Spleen (tissue), 11 donors: ENCODE measurements around the gene FGFR2. TPM values are rescaled to one million over a fixed set of nuclear protein-coding genes. Genes with fewer than 3 reads are reported as not detected.

ENCODE experiments used
- DNase-seq: peaks from one replicate; pipeline ENCODE4 v3.0.0-alpha.2; 2020
- H3K27ac ChIP-seq, 8 donors: fragments of 200-600 bp; sonication (generic) in 7 of 8; 1 replicate in 4 of 8; 2 replicates in 4 of 8; pipeline versions ENCODE4 v1.5.0 to v1.8.0; 2016 to 2021; ENCODE audit warnings: inconsistent platforms in 4 of 8, mild to moderate bottlenecking in 4 of 8, moderate library complexity in 1 of 8
- H3K27me3 ChIP-seq, 7 donors: fragments of 200-600 bp; sonication (generic) in 6 of 7; replicated peaks in 1 of 7; 1 replicate in 4 of 7; 2 replicates in 3 of 7; pipeline versions ENCODE4 v1.5.0 to v1.8.0; 2016 to 2021; ENCODE audit warnings: inconsistent platforms in 3 of 7, mild to moderate bottlenecking in 1 of 7
- H3K36me3 ChIP-seq, 6 donors: fragments of 200-600 bp; sonication (generic) in 5 of 6; 1 replicate in 4 of 6; 2 replicates in 2 of 6; pipeline versions ENCODE4 v1.5.0 to v1.8.0; 2016 to 2021; ENCODE audit warnings: inconsistent platforms in 2 of 6
- H3K4me1 ChIP-seq, 6 donors: fragments of 200-600 bp; sonication (generic) in 5 of 6; 1 replicate in 3 of 6; 2 replicates in 3 of 6; pipeline versions ENCODE4 v1.5.0 to v1.8.0; 2016 to 2021; ENCODE audit warnings: inconsistent platforms in 3 of 6
- H3K4me3 ChIP-seq, 8 donors: fragments of 200-600 bp; sonication (generic) in 7 of 8; 1 replicate in 4 of 8; 2 replicates in 4 of 8; pipeline versions ENCODE4 v1.5.0 to v1.8.0; 2016 to 2021; ENCODE audit warnings: inconsistent platforms in 4 of 8, mild to moderate bottlenecking in 4 of 8, moderate library complexity in 2 of 8
- H3K9me3 ChIP-seq, 8 donors: fragments of 200-600 bp; sonication (generic) in 7 of 8; 1 replicate in 4 of 8; 2 replicates in 4 of 8; pipeline versions ENCODE4 v1.5.0 to v1.8.0; 2016 to 2021; ENCODE audit warnings: inconsistent platforms in 4 of 8
- CTCF ChIP-seq, 11 experiments: fragments of 200-600 bp in 7 of 11; fragments of 450-650 bp in 4 of 11; sonication (generic) in 4 of 11; IDR thresholded peaks in 8 of 11; conservative IDR thresholded peaks in 3 of 11; 1 replicate in 7 of 11; 2 replicates in 4 of 11; pipeline versions ENCODE4 v1.4.0 to v1.8.0; 2016 to 2021; ENCODE audit warnings: antibody characterized with exemption in 11 of 11, inconsistent platforms in 4 of 11, mild to moderate bottlenecking in 1 of 11
- POLR2A ChIP-seq, 3 donors: fragments of 450-650 bp; IDR thresholded peaks; one replicate each; pipeline ENCODE4 v1.5.1; 2017; ENCODE audit warnings: antibody characterized with exemption in 3 of 3, mild to moderate bottlenecking in 1 of 3
- POLR2AphosphoS5 ChIP-seq, 3 donors: sonication (generic); formaldehyde crosslinking; IDR thresholded peaks; one replicate each; pipeline ENCODE4 v1.5.1; 2017; ENCODE audit warnings: antibody characterized with exemption in 3 of 3
- WGBS, 5 donors: extraction: QIAGEN DNeasy Blood & Tissue Kit in 3 of 5; methylation state at CpG; one replicate each; pipeline versions ENCODE4 v1.1.5 to v1.1.7; 2013 to 2018; 5-methylcytosine and 5-hydroxymethylcytosine counted together
- intact Hi-C: fragments of 100-400 bp; cut with DNase I; formaldehyde crosslinking; loops from one replicate; pipeline ENCODE4 v1.15.0; 2023; ENCODE audit warnings: low total_unique reads
- polyA plus RNA-seq, 3 donors: library from polyadenylated mRNA; stranded (reverse); fragments of 200-250 nt; gene quantifications; one replicate each; pipeline ENCODE4 v1.2.1, GENCODE V29; 2013
- total RNA-seq, 7 donors: library from RNA; depleted of rRNA in 3 of 7; stranded (reverse); fragments of >200 nt in 3 of 7; fragmentation: NEBNext Ultra II Directional in 4 of 7; extraction: Animal tissue kit (Norgen Biotek cat#: 25700) in 4 of 7; gene quantifications; one replicate each; pipeline versions ENCODE4 v1.1.0 to v1.2.1, GENCODE V29; 2016 to 2021
- donor health status: healthy with polysubstance abuse.
- donor health status: DM: no; HTN: no; CAD: no; lungs with moderate emphysema.
- donor health status: DM: no; HTN: no; CAD: no.
- donor health status: Bipolar disorder and iron deficiency.
- donor health status: healthy.
- donor health status: DM: no; HTN: no; CAD: no.
- donor health status: DM: yes; HTN: yes; CAD: no.

The FGFR2 gene
- total and polyA plus RNA-seq, 10 donors = 0.24 to 1.8 (median 0.91) TPM

- 70 to 81% (median 74%) methylated on average over 11 of the region's 11 CpGs for WGBS, 5 donors
- Histone ChIP-seq H3K4me1 (no peaks in the 10 kb centered on the region), H3K27me3 (no peaks in the 10 kb centered on the region), H3K36me3 (no peaks in the 10 kb centered on the region), H3K27ac (no peak overlapping the region), H3K4me3 (no peak overlapping the region), H3K9me3 (no peaks in the 10 kb centered on the region)
- intact Hi-C loops = no loop called here
- no peak for DNase-seq
- no peak for TF ChIP-seq CTCF (IDR thresholded peaks at IDR 0.05 in 8 of 11, conservative IDR thresholded peaks at IDR 0.05 in 3 of 11)
- no peak for TF ChIP-seq POLR2AphosphoS5 (IDR thresholded peaks at IDR 0.05)
- no peak for TF ChIP-seq POLR2A (IDR thresholded peaks at IDR 0.05)
Observed at GRCh38 chr10:121526135-121526790, 72.0 kb downstream of the FGFR2 start.

GRCh38 chr10:121525251-121526134 lies 72.8 kb downstream of the FGFR2 start:
- WGBS, 5 donors = 82 to 86% (median 84%) methylated on average over 16 of the region's 16 CpGs
- no peak overlapping the region for H3K27ac ChIP-seq
- no peak overlapping the region for H3K4me3 ChIP-seq
- no peaks in the 10 kb centered on the region for H3K9me3 ChIP-seq
- no peak for DNase-seq
- H3K36me3 ChIP-seq = no peaks in the 10 kb centered on the region
- no peaks in the 10 kb centered on the region for H3K4me1 ChIP-seq
- TF ChIP-seq POLR2A (IDR thresholded peaks at IDR 0.05) = no peak
- no peak for TF ChIP-seq CTCF (IDR thresholded peaks at IDR 0.05 in 8 of 11, conservative IDR thresholded peaks at IDR 0.05 in 3 of 11)
- TF ChIP-seq POLR2AphosphoS5 (IDR thresholded peaks at IDR 0.05) = no peak
- no peaks in the 10 kb centered on the region for H3K27me3 ChIP-seq
- intact Hi-C loops = no loop called here

DNA sequence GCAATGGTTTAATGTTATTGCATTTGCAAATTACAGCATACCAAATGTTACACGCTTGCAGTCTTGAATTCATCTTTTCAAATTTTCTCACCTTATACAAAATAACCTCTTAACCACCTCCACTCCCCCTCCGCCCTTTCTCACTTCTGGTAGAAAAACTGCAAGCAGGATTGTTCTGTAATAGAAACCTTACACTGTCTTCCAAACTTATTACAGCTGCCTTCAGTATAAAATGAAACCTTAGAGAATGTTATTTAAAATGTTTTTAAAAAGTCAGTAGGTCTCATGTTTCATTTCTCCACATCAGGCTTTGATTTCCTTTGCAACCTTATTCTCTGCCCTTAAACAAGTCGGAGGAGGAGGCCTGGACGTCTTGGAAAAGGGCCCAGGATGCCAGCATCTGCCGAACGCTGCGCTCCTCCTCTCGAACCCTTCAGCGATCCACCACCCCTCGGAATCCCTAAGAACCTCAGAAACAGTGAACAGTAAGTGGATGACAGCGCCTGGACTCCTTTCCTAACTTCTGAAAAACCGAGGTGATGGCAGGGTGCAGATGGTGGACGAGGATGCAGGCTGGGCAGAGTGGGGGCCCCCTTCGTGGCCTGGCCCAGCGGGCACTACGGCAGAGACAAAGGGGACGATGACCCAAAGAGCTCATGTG lies 74.0 kb downstream of the FGFR2 start:
- DNase-seq = no peak
- no peak overlapping the region for H3K27ac ChIP-seq
- H3K27me3 ChIP-seq = no peaks in the 10 kb centered on the region
- no peak overlapping the region for H3K4me3 ChIP-seq
- no peaks in the 10 kb centered on the region for H3K4me1 ChIP-seq
- no peaks in the 10 kb centered on the region for H3K36me3 ChIP-seq
- WGBS, 5 donors = 82 to 88% (median 85%) methylated on average over 17 of the region's 17 CpGs
- TF ChIP-seq POLR2AphosphoS5 (IDR thresholded peaks at IDR 0.05) (no peak), POLR2A (IDR thresholded peaks at IDR 0.05) (no peak), CTCF (IDR thresholded peaks at IDR 0.05 in 8 of 11, conservative IDR thresholded peaks at IDR 0.05 in 3 of 11) (no peak)
- intact Hi-C loops = no loop called here
- no peaks in the 10 kb centered on the region for H3K9me3 ChIP-seq

DNA sequence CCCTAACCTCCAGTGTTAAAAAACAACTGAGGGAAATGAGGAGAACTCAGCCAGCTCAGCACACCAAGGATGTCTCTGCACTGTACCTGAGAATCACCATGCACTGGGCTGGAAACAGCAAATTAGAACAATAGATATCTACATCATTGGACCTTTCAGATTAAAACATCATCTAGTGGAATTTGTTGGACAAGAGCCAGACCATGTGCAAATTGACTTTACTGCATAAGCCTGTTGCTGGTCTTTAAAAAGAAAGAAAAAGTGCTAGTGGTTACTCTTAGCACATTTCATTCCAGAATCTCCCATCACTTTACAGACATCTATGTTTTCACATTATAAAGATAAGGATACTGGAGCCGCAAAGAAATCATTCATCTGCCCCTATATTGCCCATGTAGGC lies 75.4 kb downstream of the FGFR2 start:
- intact Hi-C loops = no loop called here
- no peaks in the 10 kb centered on the region for H3K9me3 ChIP-seq
- no peak for DNase-seq
- no peak overlapping the region for H3K4me3 ChIP-seq
- no peaks in the 10 kb centered on the region for H3K36me3 ChIP-seq
- no peaks in the 10 kb centered on the region for H3K27me3 ChIP-seq
- H3K27ac ChIP-seq = no peak overlapping the region
- TF ChIP-seq CTCF (IDR thresholded peaks at IDR 0.05 in 8 of 11, conservative IDR thresholded peaks at IDR 0.05 in 3 of 11) = no peak
- TF ChIP-seq POLR2A (IDR thresholded peaks at IDR 0.05) = no peak
- no peak for TF ChIP-seq POLR2AphosphoS5 (IDR thresholded peaks at IDR 0.05)
- no peaks in the 10 kb centered on the region for H3K4me1 ChIP-seq
- WGBS, 5 donors = 89 to 100% (median 91%) methylated on average over 1 of the region's 1 CpG
